Measurements from ENCODE around the gene SLC41A3.

DNA sequence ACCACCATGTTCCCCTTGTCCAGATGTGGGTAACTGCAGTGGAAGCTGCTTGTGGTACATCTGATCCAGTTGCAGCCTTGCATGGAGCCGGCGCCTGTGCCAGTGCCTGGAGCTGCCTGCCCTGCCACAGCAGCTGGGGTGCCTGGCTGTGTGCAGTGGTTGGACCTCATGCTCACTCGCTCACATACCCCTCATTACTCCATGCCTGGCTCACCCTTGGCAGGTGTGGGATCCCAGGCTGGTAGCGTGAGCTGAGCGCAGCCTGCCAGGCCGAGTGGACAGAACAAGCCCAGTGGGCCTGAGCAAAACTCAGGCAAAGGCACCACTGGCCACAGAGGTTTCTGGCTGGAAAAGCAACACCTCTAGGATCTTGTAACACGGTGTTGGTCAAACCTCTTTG, 79.2 kb downstream of the SLC41A3 start:
- TF ChIP-seq, protein P1, sequence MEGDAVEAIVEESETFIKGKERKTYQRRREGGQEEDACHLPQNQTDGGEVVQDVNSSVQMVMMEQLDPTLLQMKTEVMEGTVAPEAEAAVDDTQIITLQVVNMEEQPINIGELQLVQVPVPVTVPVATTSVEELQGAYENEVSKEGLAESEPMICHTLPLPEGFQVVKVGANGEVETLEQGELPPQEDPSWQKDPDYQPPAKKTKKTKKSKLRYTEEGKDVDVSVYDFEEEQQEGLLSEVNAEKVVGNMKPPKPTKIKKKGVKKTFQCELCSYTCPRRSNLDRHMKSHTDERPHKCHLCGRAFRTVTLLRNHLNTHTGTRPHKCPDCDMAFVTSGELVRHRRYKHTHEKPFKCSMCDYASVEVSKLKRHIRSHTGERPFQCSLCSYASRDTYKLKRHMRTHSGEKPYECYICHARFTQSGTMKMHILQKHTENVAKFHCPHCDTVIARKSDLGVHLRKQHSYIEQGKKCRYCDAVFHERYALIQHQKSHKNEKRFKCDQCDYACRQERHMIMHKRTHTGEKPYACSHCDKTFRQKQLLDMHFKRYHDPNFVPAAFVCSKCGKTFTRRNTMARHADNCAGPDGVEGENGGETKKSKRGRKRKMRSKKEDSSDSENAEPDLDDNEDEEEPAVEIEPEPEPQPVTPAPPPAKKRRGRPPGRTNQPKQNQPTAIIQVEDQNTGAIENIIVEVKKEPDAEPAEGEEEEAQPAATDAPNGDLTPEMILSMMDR (IDR thresholded peaks at IDR 0.05): no peak
- no peak for TF ChIP-seq ZFX (IDR thresholded peaks at IDR 0.05; ENCODE audit: borderline replicate concordance)

Data from 22Rv1 (cell line).